KMS-11 (cell line): Measurements from ENCODE around the gene NSUN7.
A peak's percentile ranks its signal among the peaks of the same experiment; 100 is the strongest.

Source experiments
- H2AFZ ChIP-seq: fragments of 200-600 bp; sonication (generic); 2 replicates; pipeline ENCODE4 v1.6.1; 2016; ENCODE audit warnings: antibody characterized with exemption, mixed run types, low read depth
- H3K27ac ChIP-seq: fragments of 200-600 bp; sonication (generic); 2 replicates; pipeline ENCODE4 v1.6.1; 2016; ENCODE audit warnings: mild to moderate bottlenecking, mixed run types
- H3K27me3 ChIP-seq: fragments of 200-600 bp; sonication (generic); 2 replicates; pipeline ENCODE4 v1.6.1; 2017; ENCODE audit warnings: mild to moderate bottlenecking, low read depth, mixed run types, moderate library complexity; ENCODE audit not compliant: insufficient read depth
- H3K36me3 ChIP-seq: fragments of 200-600 bp; sonication (generic); 2 replicates; pipeline ENCODE4 v1.6.1; 2017; ENCODE audit warnings: mild to moderate bottlenecking, mixed run types; ENCODE audit not compliant: insufficient read depth
- H3K4me1 ChIP-seq: fragments of 200-600 bp; sonication (generic); 2 replicates; pipeline ENCODE4 v1.6.1; 2016; ENCODE audit warnings: mild to moderate bottlenecking, low read depth, mixed run types; ENCODE audit not compliant: poor library complexity, severe bottlenecking
- H3K4me2 ChIP-seq: fragments of 200-600 bp; sonication (generic); 2 replicates; pipeline ENCODE4 v1.7.0; 2016; ENCODE audit warnings: mild to moderate bottlenecking, mixed run types
- H3K4me3 ChIP-seq: fragments of 200-600 bp; sonication (generic); IDR thresholded peaks from 2 replicates; pipeline ENCODE4 v1.6.1; 2017; ENCODE audit warnings: low read depth, low read length, mixed read lengths; ENCODE audit not compliant: insufficient read depth
- H3K79me2 ChIP-seq: fragments of 200-600 bp; sonication (generic); 2 replicates; pipeline ENCODE4 v1.6.1; 2016; ENCODE audit warnings: low read depth, mixed run types; ENCODE audit not compliant: insufficient read depth
- H3K9ac ChIP-seq: fragments of 200-600 bp; sonication (generic); 2 replicates; pipeline ENCODE4 v1.6.1; 2016; ENCODE audit warnings: mild to moderate bottlenecking, mixed run types
- H4K20me1 ChIP-seq: fragments of 200-600 bp; sonication (generic); 2 replicates; pipeline ENCODE4 v1.6.1; 2016; ENCODE audit warnings: mild to moderate bottlenecking, mixed run types; ENCODE audit not compliant: insufficient read depth
- TF ChIP-seq, protein P1 (sequence below): fragments of 200-600 bp; sonication (generic); conservative IDR thresholded peaks from 2 replicates; pipeline ENCODE4 v1.6.1; 2017; ENCODE audit warnings: low read depth, mild to moderate bottlenecking, antibody characterized with exemption, low read length, moderate library complexity, mixed read lengths

NSUN7 gene

DNA sequence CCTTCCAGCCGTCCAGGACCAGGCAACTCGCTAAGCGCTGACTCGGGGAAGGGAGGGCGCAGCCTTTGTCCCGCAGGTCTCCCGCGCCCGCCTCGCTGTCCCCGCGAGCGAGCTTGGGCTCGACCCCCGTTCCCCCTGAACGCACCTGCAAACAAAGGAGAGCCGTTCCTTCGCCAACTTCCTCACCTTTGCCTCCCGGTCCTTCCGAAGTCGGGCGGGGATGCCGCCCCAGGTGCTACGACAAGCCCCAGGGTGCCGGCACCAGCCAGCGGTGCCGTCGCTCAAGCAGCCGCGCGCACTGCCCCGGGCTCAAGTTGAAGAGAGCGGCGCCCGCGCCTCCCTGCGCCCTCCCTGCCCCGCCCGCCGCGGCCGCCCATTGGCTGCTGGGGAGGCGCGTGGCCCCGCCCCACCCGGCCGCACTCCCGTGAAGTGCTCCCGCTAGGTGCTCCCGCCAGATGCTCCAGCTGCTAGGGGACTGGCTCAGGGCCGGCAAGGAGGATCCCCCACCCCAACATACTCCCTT, 107.1 kb downstream of the NSUN7 start:
- no peaks in the 10 kb centered on the region for H3K4me1 ChIP-seq
- no peak overlapping the region for H3K27ac ChIP-seq
- no peak overlapping the region for H3K4me3 ChIP-seq
- no peaks in the 10 kb centered on the region for H3K79me2 ChIP-seq
- TF ChIP-seq, protein P1, sequence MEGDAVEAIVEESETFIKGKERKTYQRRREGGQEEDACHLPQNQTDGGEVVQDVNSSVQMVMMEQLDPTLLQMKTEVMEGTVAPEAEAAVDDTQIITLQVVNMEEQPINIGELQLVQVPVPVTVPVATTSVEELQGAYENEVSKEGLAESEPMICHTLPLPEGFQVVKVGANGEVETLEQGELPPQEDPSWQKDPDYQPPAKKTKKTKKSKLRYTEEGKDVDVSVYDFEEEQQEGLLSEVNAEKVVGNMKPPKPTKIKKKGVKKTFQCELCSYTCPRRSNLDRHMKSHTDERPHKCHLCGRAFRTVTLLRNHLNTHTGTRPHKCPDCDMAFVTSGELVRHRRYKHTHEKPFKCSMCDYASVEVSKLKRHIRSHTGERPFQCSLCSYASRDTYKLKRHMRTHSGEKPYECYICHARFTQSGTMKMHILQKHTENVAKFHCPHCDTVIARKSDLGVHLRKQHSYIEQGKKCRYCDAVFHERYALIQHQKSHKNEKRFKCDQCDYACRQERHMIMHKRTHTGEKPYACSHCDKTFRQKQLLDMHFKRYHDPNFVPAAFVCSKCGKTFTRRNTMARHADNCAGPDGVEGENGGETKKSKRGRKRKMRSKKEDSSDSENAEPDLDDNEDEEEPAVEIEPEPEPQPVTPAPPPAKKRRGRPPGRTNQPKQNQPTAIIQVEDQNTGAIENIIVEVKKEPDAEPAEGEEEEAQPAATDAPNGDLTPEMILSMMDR = no peak
- no peaks in the 10 kb centered on the region for H4K20me1 ChIP-seq
- H3K27me3 ChIP-seq = no peaks in the 10 kb centered on the region
- peak overlapping the region; percentile 41; the same call in 1 of the 2 replicates for H2AFZ ChIP-seq
- peak overlapping the region; percentile 21; the same call in 1 of the 2 replicates for H3K4me2 ChIP-seq
- no peak overlapping the region for H3K9ac ChIP-seq
- no peaks in the 10 kb centered on the region for H3K36me3 ChIP-seq

DNA sequence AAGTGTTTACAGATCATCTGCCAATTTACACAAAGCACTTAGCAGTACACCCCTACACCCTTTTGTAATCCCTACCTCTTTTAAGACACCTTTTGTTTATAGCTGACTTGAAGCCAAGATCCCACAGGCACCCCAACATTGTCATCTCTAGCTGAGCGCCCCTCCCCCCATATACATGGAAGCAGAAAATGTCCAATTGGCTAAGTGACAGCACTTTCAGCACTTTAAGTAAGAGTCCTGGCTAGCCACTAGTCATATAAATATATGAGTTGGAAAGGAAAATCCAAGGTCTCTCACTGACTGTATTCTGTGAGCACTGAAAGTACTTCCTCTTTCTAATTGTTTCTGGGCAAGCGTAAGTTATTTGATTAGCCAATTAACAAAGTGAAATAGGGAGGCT, 108.2 kb downstream of the NSUN7 start:
- H3K9ac ChIP-seq = no peak overlapping the region
- no peak overlapping the region for H3K4me3 ChIP-seq
- no peaks in the 10 kb centered on the region for H3K4me1 ChIP-seq
- H3K36me3 ChIP-seq = no peaks in the 10 kb centered on the region
- no peak overlapping the region for H2AFZ ChIP-seq
- no peaks in the 10 kb centered on the region for H3K79me2 ChIP-seq
- no peak overlapping the region for H3K27ac ChIP-seq
- no peak overlapping the region for H3K4me2 ChIP-seq
- H4K20me1 ChIP-seq = no peaks in the 10 kb centered on the region
- H3K27me3 ChIP-seq = no peaks in the 10 kb centered on the region
- TF ChIP-seq, protein P1 = no peak

DNA sequence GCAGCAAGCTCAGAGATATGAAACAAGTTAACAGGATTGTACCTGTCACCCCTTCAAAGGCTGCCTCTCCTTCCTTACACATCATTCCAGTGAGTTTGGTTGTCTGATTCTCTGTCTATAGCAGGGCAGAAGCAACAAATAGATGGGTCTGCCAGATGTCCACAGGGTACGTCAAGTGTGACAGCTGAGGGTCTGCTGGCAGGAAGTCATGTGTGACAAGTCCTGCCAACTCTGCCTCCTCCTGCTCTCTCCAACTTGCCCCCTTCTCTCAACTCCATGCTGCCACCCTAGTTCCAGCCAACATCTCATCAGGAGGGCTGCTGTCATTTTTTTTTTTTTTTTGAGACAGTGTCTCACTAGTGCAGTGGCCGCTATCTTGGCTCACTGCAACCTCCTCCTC, 109.2 kb downstream of the NSUN7 start:
- Histone ChIP-seq H3K79me2 (no peaks in the 10 kb centered on the region), H2AFZ (no peak overlapping the region), H3K4me1 (no peaks in the 10 kb centered on the region), H3K9ac (no peak overlapping the region), H3K27me3 (no peaks in the 10 kb centered on the region), H4K20me1 (no peaks in the 10 kb centered on the region), H3K4me2 (no peak overlapping the region), H3K36me3 (no peaks in the 10 kb centered on the region), H3K27ac (no peak overlapping the region), H3K4me3 (no peak overlapping the region)
- TF ChIP-seq, protein P1 = no peak
